ENCODE data around the gene CIZ1. TPM values are rescaled to one million over a fixed set of nuclear protein-coding genes. Genes with fewer than 3 reads are reported as not detected.
A peak's percentile ranks its signal among the peaks of the same experiment; 100 is the strongest.
"Not testable (repeated sequence)": the region's sequence is repeated elsewhere in the genome, so short reads cannot be mapped to it uniquely, and the experiment has no call there.

The CIZ1 gene
- total RNA-seq, 1 donor from 2014 or later = 74.9 TPM

DNA sequence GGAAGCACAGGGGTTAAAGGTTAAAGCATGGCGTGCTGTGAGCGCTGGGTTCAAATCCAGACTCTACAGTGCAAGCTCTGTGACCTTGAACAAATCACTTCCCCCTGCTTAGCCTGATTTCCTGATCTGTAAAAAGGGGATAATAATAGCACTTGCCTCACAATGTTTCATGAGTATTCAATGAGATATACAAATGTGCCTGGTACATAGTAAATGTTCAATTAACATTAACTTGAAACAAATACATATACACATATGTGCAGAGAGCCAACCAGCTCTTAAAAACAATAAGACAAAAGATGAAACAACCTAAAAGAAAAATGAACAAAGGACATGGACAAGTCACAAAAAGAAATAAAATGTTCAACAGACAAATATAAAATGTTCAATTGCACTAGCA lies 4.0 kb downstream of the CIZ1 start:
- no peak for DNase-seq
- no peaks in the 10 kb centered on the region for H3K27me3 ChIP-seq (ENCODE audit: low read depth)
- intact Hi-C loops (cut with micrococcal nuclease) = no loop called here
- TF ChIP-seq, protein P1, sequence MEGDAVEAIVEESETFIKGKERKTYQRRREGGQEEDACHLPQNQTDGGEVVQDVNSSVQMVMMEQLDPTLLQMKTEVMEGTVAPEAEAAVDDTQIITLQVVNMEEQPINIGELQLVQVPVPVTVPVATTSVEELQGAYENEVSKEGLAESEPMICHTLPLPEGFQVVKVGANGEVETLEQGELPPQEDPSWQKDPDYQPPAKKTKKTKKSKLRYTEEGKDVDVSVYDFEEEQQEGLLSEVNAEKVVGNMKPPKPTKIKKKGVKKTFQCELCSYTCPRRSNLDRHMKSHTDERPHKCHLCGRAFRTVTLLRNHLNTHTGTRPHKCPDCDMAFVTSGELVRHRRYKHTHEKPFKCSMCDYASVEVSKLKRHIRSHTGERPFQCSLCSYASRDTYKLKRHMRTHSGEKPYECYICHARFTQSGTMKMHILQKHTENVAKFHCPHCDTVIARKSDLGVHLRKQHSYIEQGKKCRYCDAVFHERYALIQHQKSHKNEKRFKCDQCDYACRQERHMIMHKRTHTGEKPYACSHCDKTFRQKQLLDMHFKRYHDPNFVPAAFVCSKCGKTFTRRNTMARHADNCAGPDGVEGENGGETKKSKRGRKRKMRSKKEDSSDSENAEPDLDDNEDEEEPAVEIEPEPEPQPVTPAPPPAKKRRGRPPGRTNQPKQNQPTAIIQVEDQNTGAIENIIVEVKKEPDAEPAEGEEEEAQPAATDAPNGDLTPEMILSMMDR (IDR thresholded peaks at IDR 0.05; ENCODE audit: borderline replicate concordance) = no peak
- H3K4me1 ChIP-seq = peaks cover 25% of the 10 kb centered on the region
- no peak overlapping the region for H3K4me3 ChIP-seq
- H3K27ac ChIP-seq (replicated peaks) = no peak overlapping the region
- peaks cover 64% of the 10 kb centered on the region for H3K36me3 ChIP-seq
- H3K9me3 ChIP-seq (replicated peaks) = no peaks in the 10 kb centered on the region

DNA sequence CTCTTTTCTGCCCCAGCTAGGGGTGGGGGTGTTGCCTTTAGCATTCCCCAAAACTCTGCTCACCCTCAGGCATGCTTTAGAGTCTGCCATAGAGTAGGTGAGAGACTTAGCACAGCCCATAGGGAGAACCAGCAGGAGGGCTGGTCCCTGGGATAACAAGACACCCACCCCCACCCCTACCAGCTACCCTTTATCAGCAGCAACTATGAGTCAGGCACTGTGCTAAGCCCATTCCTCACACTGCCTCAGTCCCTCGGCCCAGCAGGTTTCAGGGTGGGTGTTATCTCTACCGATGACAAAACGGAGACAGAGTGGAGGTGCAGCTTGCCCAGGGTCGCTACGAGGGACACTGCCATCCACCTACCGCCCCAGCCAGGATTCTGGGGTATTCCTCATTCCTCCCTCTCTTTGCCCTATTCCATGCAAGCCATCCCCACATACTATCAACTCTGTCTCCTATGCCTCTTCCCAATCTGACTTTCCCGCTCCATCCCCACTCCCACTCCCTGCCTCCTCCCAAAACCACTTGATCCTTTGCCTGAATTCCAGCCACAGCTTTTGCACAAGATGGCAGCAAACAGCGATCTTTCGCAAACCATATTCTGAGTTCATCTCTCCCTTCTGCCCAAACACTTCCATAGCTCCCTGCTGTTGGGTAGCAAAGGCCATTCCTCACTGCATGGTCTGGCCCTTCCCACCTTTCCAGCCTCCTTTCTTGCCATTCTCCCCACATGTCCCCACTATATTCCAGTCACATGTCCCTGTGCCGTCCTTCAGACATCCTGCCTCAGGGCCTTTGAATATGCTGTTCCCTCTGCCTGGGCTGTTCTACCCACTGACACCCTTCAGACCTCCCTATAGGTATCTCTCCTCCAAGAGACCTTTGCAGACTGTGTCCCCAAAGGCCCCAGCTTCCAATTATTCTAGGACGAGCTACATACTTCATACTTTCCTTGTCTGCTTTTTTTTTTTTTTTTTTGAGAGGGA lies 5.1 kb downstream of the CIZ1 start:
- Histone ChIP-seq H3K27me3 (ENCODE audit: low read depth) (no peaks in the 10 kb centered on the region), H3K36me3 (peaks cover 64% of the 10 kb centered on the region), H3K4me1 (peaks cover 16% of the 10 kb centered on the region), H3K27ac (replicated peaks) (no peak overlapping the region), H3K9me3 (replicated peaks) (no peaks in the 10 kb centered on the region), H3K4me3 (no peak overlapping the region)
- TF ChIP-seq, protein P1 (IDR thresholded peaks at IDR 0.05; ENCODE audit: borderline replicate concordance) = no peak
- intact Hi-C loops (cut with micrococcal nuclease) = no loop called here
- DNase-seq = no peak

DNA sequence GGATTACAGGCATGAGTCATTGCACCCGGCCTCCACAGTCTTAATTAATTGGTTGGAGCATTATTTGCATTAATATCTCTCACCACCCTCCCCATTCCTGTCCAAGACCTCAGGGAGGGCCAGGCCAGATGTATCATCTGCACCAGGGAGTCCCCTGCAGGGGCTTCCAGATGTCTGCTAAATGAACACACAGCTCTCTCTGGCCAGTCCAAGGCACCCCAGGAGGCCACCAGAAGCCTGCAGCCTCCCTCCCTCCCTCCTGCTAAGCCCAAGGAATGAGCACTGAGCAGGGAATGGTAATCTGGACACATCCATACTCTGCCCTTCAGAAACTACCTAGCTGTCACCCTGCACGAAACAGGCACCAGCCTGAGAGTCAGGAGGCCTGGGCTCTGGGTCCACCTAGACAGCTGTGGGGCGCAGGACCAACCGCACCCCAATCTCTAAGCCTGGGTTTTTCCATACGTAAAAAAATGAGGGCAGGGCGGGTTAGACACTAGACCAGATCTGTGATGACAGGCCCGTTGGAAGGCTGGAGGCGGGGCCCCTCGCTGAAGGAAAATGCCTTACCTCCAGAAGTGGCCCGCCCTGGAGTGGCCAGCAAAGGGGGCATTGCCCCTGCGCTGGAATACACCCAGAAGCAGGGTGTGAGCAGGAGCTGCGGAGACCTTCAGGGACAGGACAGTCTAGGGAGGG lies 8.3 kb downstream of the CIZ1 start:
- Histone ChIP-seq H3K27me3 (ENCODE audit: low read depth) (no peaks in the 10 kb centered on the region), H3K9me3 (replicated peaks) (no peaks in the 10 kb centered on the region), H3K4me3 (no peak overlapping the region), H3K27ac (replicated peaks) (no peak overlapping the region), H3K36me3 (peaks cover 74% of the 10 kb centered on the region), H3K4me1 (no peaks in the 10 kb centered on the region)
- intact Hi-C loops (cut with micrococcal nuclease) = no loop called here
- DNase-seq = no peak
- TF ChIP-seq, protein P1 (IDR thresholded peaks at IDR 0.05; ENCODE audit: borderline replicate concordance) = no peak

DNA sequence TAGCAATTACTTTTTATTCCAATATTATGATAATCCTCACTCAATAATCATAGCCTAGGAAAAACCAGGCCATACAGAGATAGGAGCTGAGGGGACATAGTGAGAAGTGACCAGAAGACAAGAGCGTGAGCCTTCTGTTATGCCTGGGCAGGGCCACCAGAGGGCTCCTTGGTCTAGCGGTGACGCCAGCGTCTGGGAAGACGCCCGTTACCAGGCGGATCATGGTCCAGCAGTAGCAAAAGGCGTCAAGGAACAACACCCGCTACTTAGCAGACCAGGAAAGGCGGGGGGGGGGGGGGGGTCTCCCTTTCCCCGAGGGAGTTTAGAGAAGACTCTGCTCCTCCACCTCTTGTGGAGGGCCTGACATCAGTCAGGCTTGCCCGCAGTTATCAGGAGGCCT lies 9.9 kb downstream of the CIZ1 start:
- TF ChIP-seq, protein P1 (IDR thresholded peaks at IDR 0.05; ENCODE audit: borderline replicate concordance) = peak; percentile 63
- H3K36me3 ChIP-seq = peaks cover 80% of the 10 kb centered on the region
- H3K9me3 ChIP-seq (replicated peaks); H3K27me3 ChIP-seq (ENCODE audit: low read depth); intact Hi-C loops (cut with micrococcal nuclease); H3K4me3 ChIP-seq; H3K27ac ChIP-seq (replicated peaks); H3K4me1 ChIP-seq: not testable (repeated sequence)
- DNase-seq = peak; percentile 51

DNA sequence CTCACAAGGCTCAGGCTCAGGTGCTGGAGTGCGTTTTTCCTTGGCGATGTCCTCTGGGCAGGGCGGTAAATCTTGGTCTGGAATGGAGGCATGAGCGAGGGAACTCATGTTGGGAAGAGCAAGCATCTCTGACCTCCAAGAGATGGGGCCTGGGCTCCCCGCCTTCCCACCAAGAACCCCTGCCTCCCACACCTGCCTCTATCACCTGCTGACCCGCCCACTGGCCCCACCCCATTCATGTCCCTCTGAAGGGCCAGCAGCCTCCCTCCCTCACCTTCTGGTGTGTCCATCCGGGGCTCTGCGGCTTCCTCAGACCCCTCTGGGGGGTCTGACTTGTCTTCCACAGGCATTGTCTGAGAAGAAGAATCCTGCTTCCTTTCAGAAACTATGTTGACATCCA lies 10.9 kb downstream of the CIZ1 start:
- H3K36me3 ChIP-seq = peaks cover 83% of the 10 kb centered on the region
- intact Hi-C loops (cut with micrococcal nuclease) = no loop called here

More for the DNA sequence above, 10.9 kb downstream of the CIZ1 start:
- TF ChIP-seq, protein P1 (IDR thresholded peaks at IDR 0.05; ENCODE audit: borderline replicate concordance) = no peak
- Histone ChIP-seq H3K27me3 (ENCODE audit: low read depth) (no peaks in the 10 kb centered on the region), H3K4me1 (no peaks in the 10 kb centered on the region), H3K27ac (replicated peaks) (no peak overlapping the region), H3K4me3 (no peak overlapping the region), H3K9me3 (replicated peaks) (no peaks in the 10 kb centered on the region)
- DNase-seq = no peak
